ENCODE data around the gene ATOSA.

Gene ATOSA

GRCh38 chr15:52652286-52652685 is 26.9 kb downstream of the ATOSA start:
- no peak for DNase-seq (ENCODE audit: low read depth)

- peak; percentile 90 for DNase-seq (ENCODE audit: low read depth)
Measured at GRCh38 chr15:52651868-52652267, 27.3 kb downstream of the ATOSA start.

- DNase-seq (ENCODE audit: low read depth), result no peak
Measured at GRCh38 chr15:52651114-52651513, 28.1 kb downstream of the ATOSA start.

- DNase-seq (ENCODE audit: low read depth), result no peak
Measured at GRCh38 chr15:52649686-52650085, 29.5 kb downstream of the ATOSA start.

- DNase-seq (ENCODE audit: low read depth), result no peak
Measured at GRCh38 chr15:52645916-52646315, 33.3 kb downstream of the ATOSA start.

- peak; percentile 90 for DNase-seq (ENCODE audit: low read depth)
Measured at GRCh38 chr15:52642386-52643361, 36.5 kb downstream of the ATOSA start.

GRCh38 chr15:52636459-52636858 is 42.7 kb downstream of the ATOSA start:
- peak; percentile 33 for DNase-seq (ENCODE audit: low read depth)

- no peak for DNase-seq (ENCODE audit: low read depth)
Measured at GRCh38 chr15:52635908-52636307, 43.3 kb downstream of the ATOSA start.

Data from EH (cell line).